BJ (cell line): ENCODE measurements around the gene JAM3. TPM values are rescaled to one million over a fixed set of nuclear protein-coding genes. Genes with fewer than 3 reads are reported as not detected.

Experiments
- CTCF ChIA-PET: fragments of 350-600 bp; formaldehyde crosslinking; extraction: SDS; loops from one replicate; lab custom pipeline; 2021; ENCODE audit warnings: antibody characterized with exemption, inconsistent platforms; lab: Yijun Ruan, JAX
- POLR2A ChIA-PET: fragments of 300-600 bp; sonication (Branson Sonifier 250); formaldehyde crosslinking; extraction: SDS; loops from one replicate; lab custom pipeline; 2021; ENCODE audit warnings: antibody characterized with exemption; lab: Charles Lee
- DNase-seq: peaks from one replicate; pipeline ENCODE4 v3.0.0-alpha.2; 2011; ENCODE audit warnings: low read depth
- H3K27me3 ChIP-seq: 2 replicates; pipeline ENCODE4 v1.6.0; 2011; ENCODE audit warnings: low read length; ENCODE audit not compliant: control insufficient read depth, insufficient read depth
- H3K36me3 ChIP-seq: 2 replicates; pipeline ENCODE4 v1.5.1; 2011; ENCODE audit warnings: low read length; ENCODE audit not compliant: control insufficient read depth, insufficient read depth
- H3K4me3 ChIP-seq: 2 replicates; pipeline ENCODE4 v1.5.1; 2011; ENCODE audit warnings: low read depth, mild to moderate bottlenecking, control low read depth, low read length
- CTCF ChIP-seq: IDR thresholded peaks from 2 replicates; pipeline ENCODE4 v1.5.1; 2011; ENCODE audit warnings: low read depth, mild to moderate bottlenecking, control low read depth, inconsistent platforms, low read length, moderate library complexity; ENCODE audit not compliant: insufficient read depth
- polyA plus RNA-seq: library from polyadenylated mRNA; depleted of rRNA; stranded (reverse); fragments of >200 nt; gene quantifications from 2 replicates; pipeline ENCODE4 v1.2.3, GENCODE V29; 2011

JAM3 gene
- polyA plus RNA-seq, 1 experiment: 42.3 TPM

GRCh38 chr11:134030853-134031252, 38.0 kb upstream of the JAM3 start:
- no peak for DNase-seq
- H3K27me3 ChIP-seq: peaks cover 12% of the 10 kb centered on the region
- CTCF ChIA-PET: interaction anchor here (1.6 kb wide), 1 partner anchor 10 kb away, joined by 3 read pairs; no protein-coding TSS in a partner anchor
- POLR2A ChIA-PET: no interaction called here
- no peak for TF ChIP-seq CTCF
- H3K36me3 ChIP-seq: no peaks in the 10 kb centered on the region
- no peak overlapping the region for H3K4me3 ChIP-seq

GRCh38 chr11:134032043-134032442, 36.8 kb upstream of the JAM3 start:
- Histone ChIP-seq H3K27me3 (peaks cover 10% of the 10 kb centered on the region), H3K36me3 (no peaks in the 10 kb centered on the region), H3K4me3 (no peak overlapping the region)
- no peak for DNase-seq
- ChIA-PET POLR2A (no interaction called here), CTCF (interaction anchor here (1.2 to 1.3 kb wide), 3 partner anchors 16 to 108 kb away, joined by 3 read pairs; no protein-coding TSS in a partner anchor)
- TF ChIP-seq CTCF: no peak

GRCh38 chr11:134032501-134033091, 36.3 kb upstream of the JAM3 start:
- no peak overlapping the region; the same call in 1 of the 2 replicates for H3K4me3 ChIP-seq
- POLR2A ChIA-PET: no interaction called here
- no peak for TF ChIP-seq CTCF
- no peaks in the 10 kb centered on the region for H3K36me3 ChIP-seq
- peaks cover 10% of the 10 kb centered on the region for H3K27me3 ChIP-seq
- CTCF ChIA-PET: interaction anchor here (1.0 to 1.3 kb wide), 4 partner anchors 16 to 108 kb away, joined by 3 read pairs; no protein-coding TSS in a partner anchor
- no peak for DNase-seq

GRCh38 chr11:134033276-134033675, 35.6 kb upstream of the JAM3 start:
- ChIA-PET CTCF (interaction anchor here (0.7 to 1.9 kb wide), 6 partner anchors 17 to 109 kb away, joined by 3 to 7 read pairs (median 3); no protein-coding TSS in a partner anchor), POLR2A (no interaction called here)
- Histone ChIP-seq H3K27me3 (peaks cover 10% of the 10 kb centered on the region), H3K36me3 (no peaks in the 10 kb centered on the region), H3K4me3 (no peak overlapping the region)
- DNase-seq: no peak
- no peak for TF ChIP-seq CTCF

- Histone ChIP-seq H3K4me3 (0 out of 2 replicates have a peak overlapping the region, but pooled peaks have one; percentile 7), H3K27me3 (peaks cover 9% of the 10 kb centered on the region), H3K36me3 (no peaks in the 10 kb centered on the region)
- CTCF ChIA-PET: interaction anchor here (0.7 to 1.9 kb wide), 8 partner anchors 10 to 108 kb away, joined by 3 to 7 read pairs (median 4); no protein-coding TSS in a partner anchor
- DNase-seq: peak; percentile 39
- TF ChIP-seq CTCF: no peak
- POLR2A ChIA-PET: interaction anchor here (0.7 kb wide), 1 partner anchor 16 kb away, joined by 3 read pairs; no protein-coding TSS in a partner anchor
Observed at GRCh38 chr11:134033696-134034491, 35.0 kb upstream of the JAM3 start.
